Panc1 (cell line): Measurements from ENCODE around the gene FASTKD2. TPM values are rescaled to one million over a fixed set of nuclear protein-coding genes. Genes with fewer than 3 reads are reported as not detected.
A peak's percentile ranks its signal among the peaks of the same experiment; 100 is the strongest.

Source experiments
- ATAC-seq: fragments of 200-7000 bp; cut with Tn5 transposase; 2 replicates; pipeline ENCODE4 v1.9.1; 2020; ENCODE audit warnings: mild to moderate bottlenecking, moderate library complexity
- BruUV-seq: library from RNA; stranded (reverse); fragments of 400-500 nt; replicated peaks from 2 replicates; lab custom pipeline; 2021; lab: Mats Ljungman, UMichigan
- CTCF ChIA-PET: fragments of 300-600 bp; sonication (Branson Sonifier 250); formaldehyde crosslinking; loops from one replicate; lab custom pipeline; 2022; ENCODE audit warnings: antibody characterized with exemption; lab: Charles Lee
- POLR2A ChIA-PET: fragments of 300-600 bp; sonication (Branson Sonifier 250); formaldehyde crosslinking; loops from one replicate; lab custom pipeline; 2022; ENCODE audit warnings: antibody characterized with exemption; lab: Charles Lee
- DNase-seq: peaks from one replicate; pipeline ENCODE4 v3.0.0-alpha.2; 2010; ENCODE audit warnings: low read depth, low spot score
- H3K27ac ChIP-seq: 2 replicates; pipeline ENCODE4 v1.5.1; 2011; ENCODE audit warnings: mild to moderate bottlenecking, low read length, inconsistent platforms
- H3K27me3 ChIP-seq: fragments of 200-500 bp; sonication (Bioruptor generic); 2 replicates; pipeline ENCODE4 v1.6.0; 2014; ENCODE audit warnings: low read length, inconsistent platforms; ENCODE audit not compliant: control insufficient read depth, insufficient read depth
- H3K36me3 ChIP-seq: fragments of 200-500 bp; sonication (Bioruptor generic); 2 replicates; pipeline ENCODE4 v1.5.1; 2014; ENCODE audit warnings: inconsistent platforms, mild to moderate bottlenecking, low read length, moderate library complexity; ENCODE audit not compliant: control insufficient read depth, insufficient read depth
- H3K4me1 ChIP-seq: 2 replicates; pipeline ENCODE4 v1.5.1; 2011; ENCODE audit warnings: inconsistent platforms, mild to moderate bottlenecking, low read length, moderate library complexity; ENCODE audit not compliant: control insufficient read depth, insufficient read depth
- H3K4me3 ChIP-seq, 2 experiments: 2 replicates each; pipeline ENCODE4 v1.5.1; 2011 to 2012; ENCODE audit warnings: low read depth in 2 of 2, low read length in 2 of 2, mild to moderate bottlenecking in 2 of 2, inconsistent platforms in 1 of 2, moderate library complexity in 1 of 2
- H3K9me3 ChIP-seq: fragments of 200-500 bp; sonication (Bioruptor generic); 2 replicates; pipeline ENCODE4 v1.5.1; 2014; ENCODE audit warnings: low read depth, mild to moderate bottlenecking, inconsistent platforms, low read length, moderate library complexity; ENCODE audit not compliant: control insufficient read depth, insufficient read depth
- POLR2AphosphoS5 ChIP-seq: IDR thresholded peaks from 2 replicates; pipeline ENCODE4 v1.6.1; 2012; ENCODE audit warnings: mild to moderate bottlenecking, low read depth, low read length, moderate library complexity
- SIN3A ChIP-seq: IDR thresholded peaks from 2 replicates; pipeline ENCODE4 v1.6.1; 2012; ENCODE audit warnings: low read depth, mild to moderate bottlenecking, low read length, moderate library complexity, borderline replicate concordance; ENCODE audit not compliant: insufficient read depth
- TCF7L2 ChIP-seq: IDR thresholded peaks from 2 replicates; pipeline ENCODE4 v1.6.1; 2011; ENCODE audit warnings: mild to moderate bottlenecking, low read depth, low read length, inconsistent platforms
- in situ Hi-C: cut with HindIII; loops from 2 replicates; pipeline ENCODE4 v1.10.0; 2016; ENCODE audit warnings: low sequenced_read_pairs, low pct_unique_long_range_greater_than_20kb
- intact Hi-C: fragments of 100-400 bp; cut with micrococcal nuclease; formaldehyde crosslinking; loops from one replicate; pipeline ENCODE4 v1.10.0; 2022; ENCODE audit not compliant: unreplicated experiment
- total RNA-seq: library from RNA; stranded (reverse); gene quantifications from one replicate; pipeline ENCODE4 v1.2.1, GENCODE V29; 2021; ENCODE audit not compliant: unreplicated experiment
- TF ChIP-seq, protein P1 (sequence below), 2 experiments: IDR thresholded peaks; 2 replicates each; pipeline ENCODE4 v1.6.1; 2011 to 2012; ENCODE audit warnings: low read depth in 2 of 2, control low read depth in 1 of 2, low read length in 1 of 2, mild to moderate bottlenecking in 1 of 2, moderate library complexity in 1 of 2; ENCODE audit not compliant: insufficient read depth in 1 of 2
- TF ChIP-seq, protein P2 (sequence below): fragments of 450-650 bp; IDR thresholded peaks from 2 replicates; pipeline ENCODE4 v1.5.1; 2017; ENCODE audit warnings: mild to moderate bottlenecking

Gene FASTKD2
- total RNA-seq, 1 experiment from 2014 or later = 20.5 TPM

- in situ Hi-C loops (no loop called here), intact Hi-C loops (loop anchor here (1.0 kb wide), 1 partner anchor 87 kb away; no protein-coding TSS in a partner anchor)
- no peaks in the 10 kb centered on the region for H3K36me3 ChIP-seq
- TF ChIP-seq, protein P1, sequence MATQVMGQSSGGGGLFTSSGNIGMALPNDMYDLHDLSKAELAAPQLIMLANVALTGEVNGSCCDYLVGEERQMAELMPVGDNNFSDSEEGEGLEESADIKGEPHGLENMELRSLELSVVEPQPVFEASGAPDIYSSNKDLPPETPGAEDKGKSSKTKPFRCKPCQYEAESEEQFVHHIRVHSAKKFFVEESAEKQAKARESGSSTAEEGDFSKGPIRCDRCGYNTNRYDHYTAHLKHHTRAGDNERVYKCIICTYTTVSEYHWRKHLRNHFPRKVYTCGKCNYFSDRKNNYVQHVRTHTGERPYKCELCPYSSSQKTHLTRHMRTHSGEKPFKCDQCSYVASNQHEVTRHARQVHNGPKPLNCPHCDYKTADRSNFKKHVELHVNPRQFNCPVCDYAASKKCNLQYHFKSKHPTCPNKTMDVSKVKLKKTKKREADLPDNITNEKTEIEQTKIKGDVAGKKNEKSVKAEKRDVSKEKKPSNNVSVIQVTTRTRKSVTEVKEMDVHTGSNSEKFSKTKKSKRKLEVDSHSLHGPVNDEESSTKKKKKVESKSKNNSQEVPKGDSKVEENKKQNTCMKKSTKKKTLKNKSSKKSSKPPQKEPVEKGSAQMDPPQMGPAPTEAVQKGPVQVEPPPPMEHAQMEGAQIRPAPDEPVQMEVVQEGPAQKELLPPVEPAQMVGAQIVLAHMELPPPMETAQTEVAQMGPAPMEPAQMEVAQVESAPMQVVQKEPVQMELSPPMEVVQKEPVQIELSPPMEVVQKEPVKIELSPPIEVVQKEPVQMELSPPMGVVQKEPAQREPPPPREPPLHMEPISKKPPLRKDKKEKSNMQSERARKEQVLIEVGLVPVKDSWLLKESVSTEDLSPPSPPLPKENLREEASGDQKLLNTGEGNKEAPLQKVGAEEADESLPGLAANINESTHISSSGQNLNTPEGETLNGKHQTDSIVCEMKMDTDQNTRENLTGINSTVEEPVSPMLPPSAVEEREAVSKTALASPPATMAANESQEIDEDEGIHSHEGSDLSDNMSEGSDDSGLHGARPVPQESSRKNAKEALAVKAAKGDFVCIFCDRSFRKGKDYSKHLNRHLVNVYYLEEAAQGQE (IDR thresholded peaks at IDR 0.05; ENCODE audit: insufficient read depth in 1 of 2, low read depth in 2 of 2, low read length in 1 of 2) = no peak
- TF ChIP-seq TCF7L2 = no peak
- H3K27me3 ChIP-seq = no peaks in the 10 kb centered on the region
- no peak overlapping the region for H3K4me3 ChIP-seq
- no peaks in the 10 kb centered on the region for H3K4me1 ChIP-seq
- POLR2A ChIA-PET = no interaction called here
- peaks cover 12% of the 10 kb centered on the region; the same call in 1 of the 2 replicates for H3K9me3 ChIP-seq
- ATAC-seq (no peak), DNase-seq (no peak)
- BruUV-seq = no TSS peak
- CTCF ChIA-PET = interaction anchor here (0.6 kb wide), 2 partner anchors 204 to 927 kb away, joined by 4 to 10 read pairs; no protein-coding TSS in a partner anchor
- no peak overlapping the region for H3K27ac ChIP-seq
These were observed 15.3 kb downstream of the FASTKD2 start for GRCh38 chr2:206780671-206781070.

DNA sequence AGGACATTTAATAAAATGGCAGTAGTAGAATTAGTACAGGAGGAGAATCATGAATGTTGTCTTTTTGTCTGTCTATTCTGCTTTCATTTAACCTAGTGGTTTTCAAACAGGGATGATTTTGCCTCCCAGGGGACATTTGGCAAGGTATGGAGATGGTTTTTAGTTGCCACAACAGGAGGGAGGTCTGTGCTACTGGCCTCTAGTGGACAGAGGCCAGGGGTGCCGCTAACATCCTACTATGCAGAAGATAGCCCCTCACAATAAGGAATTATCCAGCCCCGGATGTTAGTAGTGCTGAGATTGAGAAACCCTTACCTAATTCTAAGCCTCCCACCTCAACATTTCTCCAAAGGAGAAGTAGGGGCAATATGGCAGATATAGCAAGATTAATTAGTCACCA, 18.3 kb downstream of the FASTKD2 start:
- H3K4me1 ChIP-seq = no peaks in the 10 kb centered on the region
- intact Hi-C loops = no loop called here
- ChIA-PET CTCF (no interaction called here), POLR2A (no interaction called here)
- in situ Hi-C loops = no loop called here
- no TSS peak for BruUV-seq
- no peaks in the 10 kb centered on the region for H3K27me3 ChIP-seq
- TF ChIP-seq, protein P1 (IDR thresholded peaks at IDR 0.05; ENCODE audit: insufficient read depth in 1 of 2, low read depth in 2 of 2, low read length in 1 of 2) = no peak
- TF ChIP-seq POLR2AphosphoS5 (no peak), SIN3A (no peak)
- TF ChIP-seq, protein P2, sequence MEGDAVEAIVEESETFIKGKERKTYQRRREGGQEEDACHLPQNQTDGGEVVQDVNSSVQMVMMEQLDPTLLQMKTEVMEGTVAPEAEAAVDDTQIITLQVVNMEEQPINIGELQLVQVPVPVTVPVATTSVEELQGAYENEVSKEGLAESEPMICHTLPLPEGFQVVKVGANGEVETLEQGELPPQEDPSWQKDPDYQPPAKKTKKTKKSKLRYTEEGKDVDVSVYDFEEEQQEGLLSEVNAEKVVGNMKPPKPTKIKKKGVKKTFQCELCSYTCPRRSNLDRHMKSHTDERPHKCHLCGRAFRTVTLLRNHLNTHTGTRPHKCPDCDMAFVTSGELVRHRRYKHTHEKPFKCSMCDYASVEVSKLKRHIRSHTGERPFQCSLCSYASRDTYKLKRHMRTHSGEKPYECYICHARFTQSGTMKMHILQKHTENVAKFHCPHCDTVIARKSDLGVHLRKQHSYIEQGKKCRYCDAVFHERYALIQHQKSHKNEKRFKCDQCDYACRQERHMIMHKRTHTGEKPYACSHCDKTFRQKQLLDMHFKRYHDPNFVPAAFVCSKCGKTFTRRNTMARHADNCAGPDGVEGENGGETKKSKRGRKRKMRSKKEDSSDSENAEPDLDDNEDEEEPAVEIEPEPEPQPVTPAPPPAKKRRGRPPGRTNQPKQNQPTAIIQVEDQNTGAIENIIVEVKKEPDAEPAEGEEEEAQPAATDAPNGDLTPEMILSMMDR = peak; percentile 79
- ATAC-seq = no peak; the same call in 1 of the 2 replicates
- H3K4me3 ChIP-seq = no peak overlapping the region
- no peak overlapping the region for H3K27ac ChIP-seq
- DNase-seq = no peak
- peaks cover 13% of the 10 kb centered on the region for H3K36me3 ChIP-seq
- 0 out of 2 replicates have a peak, but pooled peaks cover 4% of the 10 kb centered on the region for H3K9me3 ChIP-seq
